Pancreas (tissue), 10 donors: Measurements from ENCODE around the gene MMS19. TPM values are rescaled to one million over a fixed set of nuclear protein-coding genes. Genes with fewer than 3 reads are reported as not detected.

Source experiments
- ATAC-seq, 4 donors: fragments of 200-7000 bp; cut with Tn5 transposase; one replicate each; pipeline versions ENCODE4 v1.8.0 to v1.9.1; 2020; ENCODE audit warnings: mild to moderate bottlenecking in 4 of 4, moderate library complexity in 4 of 4
- DNase-seq, 6 donors: peaks; one replicate each; pipeline ENCODE4 v3.0.0-alpha.2; 2020
- FAIRE-seq: peaks from 2 replicates; lab custom pipeline; 2012; peaks lifted over from hg19 to GRCh38; lab: Jason Lieb, UNC
- H3K27ac ChIP-seq, 4 donors: fragments of 200-600 bp; sonication (generic); 1 replicate in 3 of 4; 2 replicates in 1 of 4; pipeline versions ENCODE4 v1.5.0 to v1.8.0; 2020
- H3K27me3 ChIP-seq, 4 donors: fragments of 200-600 bp; one replicate each; pipeline ENCODE4 v1.8.0; 2021
- H3K36me3 ChIP-seq, 3 donors: fragments of 200-600 bp; sonication (generic) in 1 of 3; one replicate each; pipeline versions ENCODE4 v1.5.0 to v1.8.0; 2020 to 2021
- H3K4me1 ChIP-seq, 3 donors: fragments of 200-600 bp; one replicate each; pipeline ENCODE4 v1.8.0; 2021
- H3K4me3 ChIP-seq, 4 donors: fragments of 200-600 bp; sonication (generic) in 2 of 4; one replicate each; pipeline versions ENCODE4 v1.5.0 to v1.8.0; 2020 to 2021
- H3K9me3 ChIP-seq, 4 donors: fragments of 200-600 bp; one replicate each; pipeline ENCODE4 v1.8.0; 2021
- CTCF ChIP-seq, 4 donors: fragments of 200-600 bp; sonication (generic) in 3 of 4; IDR thresholded peaks; one replicate each; pipeline versions ENCODE4 v1.5.0 to v1.8.0; 2021; ENCODE audit warnings: antibody characterized with exemption in 4 of 4
- WGBS, 2 donors: extraction: QIAGEN DNeasy Blood & Tissue Kit; methylation state at CpG; one replicate each; pipeline ENCODE4 v1.1.7; 2013; 5-methylcytosine and 5-hydroxymethylcytosine counted together
- intact Hi-C, 3 donors: fragments of 100-400 bp; cut with DNase I; formaldehyde crosslinking; loops; one replicate each; pipeline versions ENCODE4 v1.11.1 to v1.14.2; 2022
- polyA plus RNA-seq, 2 donors: library from polyadenylated mRNA; stranded (reverse); fragments of 200-250 nt; gene quantifications; one replicate each; pipeline ENCODE4 v1.2.3, GENCODE V29; 2013
- total RNA-seq, 6 donors: library from RNA; stranded (reverse); fragmentation: NEBNext Ultra II Directional in 4 of 6; extraction: Animal tissue kit (Norgen Biotek cat#: 25700) in 4 of 6; gene quantifications; one replicate each; pipeline versions ENCODE4 v1.2.1 to v1.2.4, GENCODE V29; 2021 to 2023
- donor health status: healthy with polysubstance abuse.
- donor health status: DM: no; HTN: no; CAD: no; lungs with moderate emphysema.
- donor health status: DM: no; HTN: no; CAD: no.
- donor health status: control.
- donor health status: control.
- donor health status: Bipolar disorder and iron deficiency.
- donor health status: DM: yes; HTN: yes; CAD: no.
- donor health status: DM: no; HTN: no; CAD: no.
- donor health status: DM: no; HTN: no; CAD: no.
- donor health status: DM: yes; HTN: yes; CAD: no.

The MMS19 gene
- total and polyA plus RNA-seq, 8 donors, result 18.0 to 65.7 (median 24.6) TPM

- no peaks in the 10 kb centered on the region for H3K9me3 ChIP-seq
- no peak for ATAC-seq
- no peak for TF ChIP-seq CTCF (IDR thresholded peaks at IDR 0.05)
- 89 to 92% methylated on average over 3 of the region's 3 CpGs for WGBS, 2 donors
- no peak for FAIRE-seq
- no peaks in the 10 kb centered on the region for H3K4me1 ChIP-seq
- H3K4me3 ChIP-seq, result no peak overlapping the region
- no peaks in the 10 kb centered on the region for H3K27me3 ChIP-seq
- H3K27ac ChIP-seq, result no peak overlapping the region
- no peak for DNase-seq
- H3K36me3 ChIP-seq, result no peaks in the 10 kb centered on the region
- intact Hi-C loops, result no loop called here
Measured at GRCh38 chr10:97506199-97506991, 8.2 kb upstream of the MMS19 start.

GRCh38 chr10:97505152-97505551 lies 6.9 kb upstream of the MMS19 start:
- no peak for FAIRE-seq

GRCh38 chr10:97503406-97503805 lies 5.2 kb upstream of the MMS19 start:
- Histone ChIP-seq H3K36me3 (no peaks in the 10 kb centered on the region), H3K27ac (no peak overlapping the region), H3K4me3 (no peak overlapping the region), H3K4me1 (no peaks in the 10 kb centered on the region), H3K27me3 (no peaks in the 10 kb centered on the region), H3K9me3 (no peaks in the 10 kb centered on the region)
- 87 to 88% methylated on average over 3 of the region's 3 CpGs for WGBS, 2 donors
- ATAC-seq, result no peak
- no peak for FAIRE-seq
- intact Hi-C loops, result no loop called here
- no peak for DNase-seq
- TF ChIP-seq CTCF (IDR thresholded peaks at IDR 0.05), result no peak

More at GRCh38 chr10:97505152-97505551, 6.9 kb upstream of the MMS19 start:
- DNase-seq, result no peak
- no peak for ATAC-seq
- Histone ChIP-seq H3K4me1 (no peaks in the 10 kb centered on the region), H3K36me3 (no peaks in the 10 kb centered on the region), H3K27me3 (no peaks in the 10 kb centered on the region), H3K4me3 (no peak overlapping the region), H3K27ac (no peak overlapping the region), H3K9me3 (no peaks in the 10 kb centered on the region)
- intact Hi-C loops, result no loop called here
- TF ChIP-seq CTCF (IDR thresholded peaks at IDR 0.05), result no peak
- WGBS, 2 donors, result 67 to 68% methylated on average over 1 of the region's 1 CpG

GRCh38 chr10:97502916-97503315 lies 4.7 kb upstream of the MMS19 start:
- no peak for FAIRE-seq
- H3K4me3 ChIP-seq, result no peak overlapping the region
- H3K9me3 ChIP-seq, result no peaks in the 10 kb centered on the region
- no peaks in the 10 kb centered on the region for H3K36me3 ChIP-seq
- intact Hi-C loops, result no loop called here
- H3K27ac ChIP-seq, result no peak overlapping the region
- TF ChIP-seq CTCF (IDR thresholded peaks at IDR 0.05), result no peak
- ATAC-seq, result no peak
- DNase-seq, result no peak
- WGBS, 2 donors, result 90 to 92% methylated on average over 6 of the region's 6 CpGs
- no peaks in the 10 kb centered on the region for H3K4me1 ChIP-seq
- H3K27me3 ChIP-seq, result no peaks in the 10 kb centered on the region

- H3K27ac ChIP-seq, result peak overlapping the region in 2 of 4 donors; percentile 84 to 88
- no peaks in the 10 kb centered on the region for H3K9me3 ChIP-seq
- 82 to 93% methylated on average over 2 of the region's 2 CpGs for WGBS, 2 donors
- no peak for TF ChIP-seq CTCF (IDR thresholded peaks at IDR 0.05)
- no peak for DNase-seq
- H3K4me1 ChIP-seq, result peaks cover 4 to 19% (median 17%) of the 10 kb centered on the region in 3 donors
- intact Hi-C loops, result no loop called here
- ATAC-seq, result no peak
- H3K4me3 ChIP-seq, result peak overlapping the region in 1 of 4 donors; percentile 97
- H3K36me3 ChIP-seq, result no peaks in the 10 kb centered on the region
- H3K27me3 ChIP-seq, result no peaks in the 10 kb centered on the region
- no peak for FAIRE-seq
Measured at GRCh38 chr10:97500297-97500575, 2.0 kb upstream of the MMS19 start.
